IMR-90 (cell line): ENCODE results near the gene MTUS2. TPM values are rescaled to one million over a fixed set of nuclear protein-coding genes. Genes with fewer than 3 reads are reported as not detected.

ENCODE experiments used
- ATAC-seq: fragments of 200-7000 bp; cut with Tn5 transposase; 2 replicates; pipeline ENCODE4 v1.9.1; 2020; ENCODE audit warnings: low read depth, mild to moderate bottlenecking, moderate library complexity
- BruUV-seq: library from RNA; stranded (reverse); fragments of 400-500 nt; replicated peaks from 2 replicates; lab custom pipeline; 2021; lab: Mats Ljungman, UMichigan
- CTCF ChIA-PET: fragments of 300-600 bp; formaldehyde crosslinking; extraction: SDS; loops from one replicate; lab custom pipeline; 2021; ENCODE audit warnings: antibody characterized with exemption; lab: Yijun Ruan, JAX
- POLR2A ChIA-PET: fragments of 300-600 bp; sonication (Branson Sonifier 250); formaldehyde crosslinking; loops from one replicate; lab custom pipeline; 2022; ENCODE audit warnings: antibody characterized with exemption; ENCODE audit not compliant: unreplicated experiment; lab: Charles Lee
- DNase-seq: peaks from one replicate; pipeline ENCODE4 v3.0.0; 2013
- H2AFZ ChIP-seq: replicated peaks from 2 replicates; pipeline ENCODE3; 2013; ENCODE audit warnings: low read length, mild to moderate bottlenecking; ENCODE audit not compliant: poor library complexity
- H2AK5ac ChIP-seq: 2 replicates; pipeline ENCODE4 v1.6.1; 2013; ENCODE audit warnings: low read depth, low read length, inconsistent platforms
- H2AK9ac ChIP-seq: replicated peaks from 2 replicates; pipeline ENCODE3; 2013; ENCODE audit warnings: mild to moderate bottlenecking, low read depth, low read length, moderate library complexity; ENCODE audit not compliant: poor library complexity
- H2BK120ac ChIP-seq: 2 replicates; pipeline ENCODE4 v1.6.1; 2013; ENCODE audit warnings: low read depth, low read length, inconsistent platforms
- H2BK15ac ChIP-seq: 3 replicates; pipeline ENCODE4 v1.6.1; 2013; ENCODE audit warnings: low read depth, low read length, inconsistent platforms
- H2BK20ac ChIP-seq: 2 replicates; pipeline ENCODE4 v1.6.1; 2013; ENCODE audit warnings: low read depth, mild to moderate bottlenecking, inconsistent platforms, low read length, moderate library complexity
- H2BK5ac ChIP-seq: 2 replicates; pipeline ENCODE4 v1.6.1; 2013; ENCODE audit warnings: mild to moderate bottlenecking, low read depth, low read length, inconsistent platforms; ENCODE audit not compliant: poor library complexity, severe bottlenecking
- H3K14ac ChIP-seq: replicated peaks from 2 replicates; pipeline ENCODE4 v1.6.1; 2013; ENCODE audit warnings: low read depth, low read length, inconsistent platforms
- H3K18ac ChIP-seq: 2 replicates; pipeline ENCODE4 v1.6.1; 2013; ENCODE audit warnings: low read depth, low read length, control low read depth
- H3K23ac ChIP-seq: 2 replicates; pipeline ENCODE4 v1.6.1; 2013; ENCODE audit warnings: low read depth, low read length, inconsistent platforms
- H3K27ac ChIP-seq: 2 replicates; pipeline ENCODE4 v1.5.1; 2013; ENCODE audit warnings: mild to moderate bottlenecking, control low read depth, low read length; ENCODE audit not compliant: insufficient read depth
- H3K27me3 ChIP-seq: 2 replicates; pipeline ENCODE4 v1.6.1; 2013; ENCODE audit warnings: low read length; ENCODE audit not compliant: control insufficient read depth, insufficient read depth
- H3K36me3 ChIP-seq: 2 replicates; pipeline ENCODE4 v1.6.1; 2013; ENCODE audit warnings: low read length, mixed read lengths; ENCODE audit not compliant: control insufficient read depth, insufficient read depth
- H3K4ac ChIP-seq: 2 replicates; pipeline ENCODE4 v1.6.1; 2013; ENCODE audit warnings: low read depth, low read length, inconsistent platforms
- H3K4me1 ChIP-seq: 2 replicates; pipeline ENCODE4 v1.6.1; 2013; ENCODE audit warnings: low read length, mixed read lengths; ENCODE audit not compliant: control insufficient read depth, insufficient read depth
- H3K4me2 ChIP-seq: 2 replicates; pipeline ENCODE4 v1.6.1; 2013; ENCODE audit warnings: low read depth, mild to moderate bottlenecking, control low read depth, low read length, moderate library complexity
- H3K4me3 ChIP-seq: 2 replicates; pipeline ENCODE4 v1.5.1; 2013; ENCODE audit warnings: low read depth, mild to moderate bottlenecking, control low read depth, low read length, moderate library complexity; ENCODE audit not compliant: insufficient read depth
- H3K56ac ChIP-seq: 2 replicates; pipeline ENCODE4 v1.6.1; 2013; ENCODE audit warnings: low read length, inconsistent platforms; ENCODE audit not compliant: insufficient read depth; ENCODE audit errors: extremely low read depth
- H3K79me1 ChIP-seq, 2 experiments: 2 replicates each; pipeline ENCODE4 v1.6.1; 2013; ENCODE audit warnings: low read length in 2 of 2, inconsistent platforms in 1 of 2, low read depth in 1 of 2
- H3K9ac ChIP-seq: 2 replicates; pipeline ENCODE4 v1.6.1; 2013; ENCODE audit warnings: low read depth, low read length, control low read depth
- H3K9me1 ChIP-seq: 2 replicates; pipeline ENCODE4 v1.6.1; 2013; ENCODE audit warnings: low read length, inconsistent platforms; ENCODE audit not compliant: insufficient read depth
- H3K9me3 ChIP-seq: 2 replicates; pipeline ENCODE4 v1.6.1; 2013; ENCODE audit warnings: low read length; ENCODE audit not compliant: control insufficient read depth, insufficient read depth
- H4K20me1 ChIP-seq: 2 replicates; pipeline ENCODE4 v1.6.1; 2013; ENCODE audit warnings: low read length, inconsistent platforms; ENCODE audit not compliant: insufficient read depth
- H4K5ac ChIP-seq: 2 replicates; pipeline ENCODE4 v1.6.1; 2013; ENCODE audit warnings: mild to moderate bottlenecking, low read depth, low read length, control low read depth
- H4K8ac ChIP-seq, 2 experiments: 2 replicates each; pipeline ENCODE4 v1.6.1; 2013; ENCODE audit warnings: low read depth in 2 of 2, low read length in 2 of 2, control low read depth in 1 of 2, inconsistent platforms in 1 of 2
- H4K91ac ChIP-seq: 2 replicates; pipeline ENCODE4 v1.6.1; 2013; ENCODE audit warnings: low read depth, low read length, inconsistent platforms; ENCODE audit not compliant: insufficient read depth
- BHLHE40 ChIP-seq: fragments of 150-350 bp; IDR thresholded peaks from 2 replicates; pipeline ENCODE4 v1.6.1; 2016; ENCODE audit warnings: mild to moderate bottlenecking, low read depth, low read length
- CEBPB ChIP-seq: IDR thresholded peaks from 2 replicates; pipeline ENCODE4 v1.6.1; 2012; ENCODE audit warnings: low read depth, low read length, improper control_type of control experiment
- CHD1 ChIP-seq: IDR thresholded peaks from 2 replicates; pipeline ENCODE4 v1.6.1; 2012; ENCODE audit warnings: low read depth, low read length, improper control_type of control experiment
- FOS ChIP-seq: fragments of 150-350 bp; IDR thresholded peaks from 2 replicates; pipeline ENCODE4 v1.6.1; 2016; ENCODE audit warnings: low read depth, low read length
- MAFK ChIP-seq: IDR thresholded peaks from 2 replicates; pipeline ENCODE4 v1.6.1; 2012; ENCODE audit warnings: low read depth, low read length, improper control_type of control experiment
- MAZ ChIP-seq: IDR thresholded peaks from 2 replicates; pipeline ENCODE4 v1.6.1; 2012; ENCODE audit warnings: low read depth, mild to moderate bottlenecking, low read length, improper control_type of control experiment, moderate library complexity, borderline replicate concordance
- MXI1 ChIP-seq: IDR thresholded peaks from 2 replicates; pipeline ENCODE4 v1.6.1; 2012; ENCODE audit warnings: low read depth, mild to moderate bottlenecking, low read length, moderate library complexity, borderline replicate concordance
- NFE2L2 ChIP-seq: fragments of 150-350 bp; IDR thresholded peaks from 2 replicates; pipeline ENCODE4 v1.6.1; 2016; ENCODE audit warnings: low read depth, mild to moderate bottlenecking, low read length
- POLR2A ChIP-seq: IDR thresholded peaks from 2 replicates; pipeline ENCODE4 v1.6.1; 2012; ENCODE audit warnings: mild to moderate bottlenecking, low read depth, low read length
- RAD21 ChIP-seq: IDR thresholded peaks from 2 replicates; pipeline ENCODE4 v1.6.1; 2012; ENCODE audit warnings: low read length, improper control_type of control experiment
- RCOR1 ChIP-seq: IDR thresholded peaks from 2 replicates; pipeline ENCODE4 v1.6.1; 2012; ENCODE audit warnings: mild to moderate bottlenecking, low read length, improper control_type of control experiment; ENCODE audit not compliant: insufficient replicate concordance
- RFX5 ChIP-seq: IDR thresholded peaks from 2 replicates; pipeline ENCODE4 v1.8.0; 2012; ENCODE audit warnings: low read depth, mild to moderate bottlenecking, low read length, moderate library complexity
- SMC3 ChIP-seq: fragments of 150-350 bp; IDR thresholded peaks from 2 replicates; pipeline ENCODE4 v1.6.1; 2016; ENCODE audit warnings: low read depth, mild to moderate bottlenecking, antibody characterized with exemption, low read length, moderate library complexity
- WGBS, 2 experiments: methylation state at CpG; one replicate each; pipeline versions ENCODE4 v1.1.5 to v1.1.7; 2013; ENCODE audit warnings: missing lambda C conversion rate in 2 of 2; ENCODE audit not compliant: insufficient read length in 1 of 2; ENCODE audit errors: extremely low coverage in 2 of 2; 5-methylcytosine and 5-hydroxymethylcytosine counted together
- dilution Hi-C: fragments of 300-500 bp; cut with HindIII; formaldehyde crosslinking; loops from one replicate; pipeline ENCODE4 v1.14.3; 2018; ENCODE audit warnings: low sequenced_read_pairs; ENCODE audit not compliant: unreplicated experiment
- in situ Hi-C: fragments of 300-500 bp; cut with MboI; formaldehyde crosslinking; loops from 3 replicates; pipeline ENCODE4 v1.14.3; 2019; ENCODE audit warnings: low sequenced_read_pairs, inconsistent platforms, mixed read lengths
- intact Hi-C: fragments of 100-400 bp; cut with micrococcal nuclease; formaldehyde crosslinking; loops from 2 replicates; pipeline ENCODE4 v1.10.0; 2022
- polyA plus RNA-seq, 3 experiments: library from polyadenylated mRNA; depleted of rRNA; stranded (reverse); fragments of >200 nt; gene quantifications; 2 replicates each; pipeline ENCODE4 v1.2.3, GENCODE V29; 2012; ENCODE audit warnings: low replicate concordance in 1 of 3
- total RNA-seq: library from RNA; depleted of rRNA; stranded (reverse); fragments of >200 nt; gene quantifications from 2 replicates; pipeline ENCODE4 v1.2.3, GENCODE V29; 2012
- TF ChIP-seq, protein P1 (sequence below): fragments of 150-350 bp; IDR thresholded peaks from 2 replicates; pipeline ENCODE4 v1.6.1; 2017; ENCODE audit warnings: mild to moderate bottlenecking, antibody characterized with exemption, low read length, low read depth
- TF ChIP-seq, protein P2 (sequence below): conservative IDR thresholded peaks from 2 replicates; pipeline ENCODE4 v1.5.1; 2012; ENCODE audit warnings: mild to moderate bottlenecking, low read depth, low read length, improper control_type of control experiment
- TF ChIP-seq, protein P3 (sequence below): fragments of 150-350 bp; IDR thresholded peaks from 2 replicates; pipeline ENCODE4 v1.6.1; 2016; ENCODE audit warnings: low read depth, mild to moderate bottlenecking, low read length, moderate library complexity, borderline replicate concordance

MTUS2 gene
- total and polyA plus RNA-seq, 2 of the 4 experiments (the other 2 are of a cell fraction) = under 0.01 to 0.02 TPM

DNA sequence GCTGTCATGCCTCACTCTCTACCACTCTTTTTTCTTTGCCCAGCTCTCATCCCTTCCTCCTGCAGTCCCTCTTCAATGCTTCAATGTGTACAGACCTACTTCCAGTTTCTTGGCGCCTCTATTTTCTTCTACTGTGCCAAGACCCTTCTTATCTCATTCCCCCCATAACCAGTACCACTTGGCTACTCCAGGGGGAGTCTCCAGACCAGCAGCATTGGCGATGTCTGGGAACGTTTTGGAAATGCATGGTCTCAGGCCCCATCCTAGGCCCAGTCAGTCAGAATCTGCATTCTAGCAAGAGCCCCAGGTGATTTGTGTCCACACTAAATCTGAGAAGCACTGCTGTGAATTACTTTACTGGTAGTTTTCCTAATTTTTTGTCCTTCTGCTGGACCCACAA, 577.1 kb downstream of the MTUS2 start:
- Histone ChIP-seq H3K4me2 (no peak overlapping the region), H3K36me3 (no peaks in the 10 kb centered on the region), H4K5ac (no peak overlapping the region), H3K14ac (no peak overlapping the region), H2BK20ac (no peak overlapping the region), H2BK15ac (no peak overlapping the region), H3K18ac (no peak overlapping the region), H4K91ac (no peak overlapping the region), H4K20me1 (no peaks in the 10 kb centered on the region), H3K9me1 (no peaks in the 10 kb centered on the region), H3K27ac (no peak overlapping the region), H3K4me3 (no peak overlapping the region), H2AK5ac (no peak overlapping the region), H2AK9ac (no peak overlapping the region), H3K4ac (no peak overlapping the region), H3K23ac (no peak overlapping the region), H2AFZ (no peak overlapping the region), H3K9ac (no peak overlapping the region), H3K79me1 (no peaks in the 10 kb centered on the region), H3K56ac (no peak overlapping the region), H3K9me3 (no peaks in the 10 kb centered on the region), H4K8ac (no peak overlapping the region), H3K27me3 (peaks cover 5% of the 10 kb centered on the region; the same call in 1 of the 2 replicates), H2BK120ac (no peak overlapping the region), H2BK5ac (no peak overlapping the region), H3K4me1 (no peaks in the 10 kb centered on the region)
- in situ Hi-C loops (no loop called here), intact Hi-C loops (no loop called here), dilution Hi-C loops (no loop called here)
- no TSS peak for BruUV-seq
- 46% methylated on average over 2 of the region's 3 CpGs; no CpG with 5 or more reads in 1 of the 2 experiments for WGBS, 2 experiments
- ChIA-PET POLR2A (no interaction called here), CTCF (no interaction called here)
- TF ChIP-seq MAZ (no peak), POLR2A (no peak), CEBPB (no peak), RFX5 (no peak), RAD21 (no peak), MXI1 (no peak), MAFK (no peak), RCOR1 (no peak), SMC3 (no peak), BHLHE40 (no peak), CHD1 (no peak), NFE2L2 (no peak), FOS (no peak)
- TF ChIP-seq, protein P1, sequence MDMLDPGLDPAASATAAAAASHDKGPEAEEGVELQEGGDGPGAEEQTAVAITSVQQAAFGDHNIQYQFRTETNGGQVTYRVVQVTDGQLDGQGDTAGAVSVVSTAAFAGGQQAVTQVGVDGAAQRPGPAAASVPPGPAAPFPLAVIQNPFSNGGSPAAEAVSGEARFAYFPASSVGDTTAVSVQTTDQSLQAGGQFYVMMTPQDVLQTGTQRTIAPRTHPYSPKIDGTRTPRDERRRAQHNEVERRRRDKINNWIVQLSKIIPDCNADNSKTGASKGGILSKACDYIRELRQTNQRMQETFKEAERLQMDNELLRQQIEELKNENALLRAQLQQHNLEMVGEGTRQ = no peak
- TF ChIP-seq, protein P2, sequence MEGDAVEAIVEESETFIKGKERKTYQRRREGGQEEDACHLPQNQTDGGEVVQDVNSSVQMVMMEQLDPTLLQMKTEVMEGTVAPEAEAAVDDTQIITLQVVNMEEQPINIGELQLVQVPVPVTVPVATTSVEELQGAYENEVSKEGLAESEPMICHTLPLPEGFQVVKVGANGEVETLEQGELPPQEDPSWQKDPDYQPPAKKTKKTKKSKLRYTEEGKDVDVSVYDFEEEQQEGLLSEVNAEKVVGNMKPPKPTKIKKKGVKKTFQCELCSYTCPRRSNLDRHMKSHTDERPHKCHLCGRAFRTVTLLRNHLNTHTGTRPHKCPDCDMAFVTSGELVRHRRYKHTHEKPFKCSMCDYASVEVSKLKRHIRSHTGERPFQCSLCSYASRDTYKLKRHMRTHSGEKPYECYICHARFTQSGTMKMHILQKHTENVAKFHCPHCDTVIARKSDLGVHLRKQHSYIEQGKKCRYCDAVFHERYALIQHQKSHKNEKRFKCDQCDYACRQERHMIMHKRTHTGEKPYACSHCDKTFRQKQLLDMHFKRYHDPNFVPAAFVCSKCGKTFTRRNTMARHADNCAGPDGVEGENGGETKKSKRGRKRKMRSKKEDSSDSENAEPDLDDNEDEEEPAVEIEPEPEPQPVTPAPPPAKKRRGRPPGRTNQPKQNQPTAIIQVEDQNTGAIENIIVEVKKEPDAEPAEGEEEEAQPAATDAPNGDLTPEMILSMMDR = no peak
- TF ChIP-seq, protein P3, sequence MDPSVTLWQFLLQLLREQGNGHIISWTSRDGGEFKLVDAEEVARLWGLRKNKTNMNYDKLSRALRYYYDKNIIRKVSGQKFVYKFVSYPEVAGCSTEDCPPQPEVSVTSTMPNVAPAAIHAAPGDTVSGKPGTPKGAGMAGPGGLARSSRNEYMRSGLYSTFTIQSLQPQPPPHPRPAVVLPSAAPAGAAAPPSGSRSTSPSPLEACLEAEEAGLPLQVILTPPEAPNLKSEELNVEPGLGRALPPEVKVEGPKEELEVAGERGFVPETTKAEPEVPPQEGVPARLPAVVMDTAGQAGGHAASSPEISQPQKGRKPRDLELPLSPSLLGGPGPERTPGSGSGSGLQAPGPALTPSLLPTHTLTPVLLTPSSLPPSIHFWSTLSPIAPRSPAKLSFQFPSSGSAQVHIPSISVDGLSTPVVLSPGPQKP = no peak
- DNase-seq (no peak), ATAC-seq (no peak)
